Germinal center (tissue), 1 donor: ENCODE results near the gene CDH13.

ENCODE experiments used
- DNase-seq: peaks from one replicate; pipeline ENCODE4 v3.0.0; 2012; ENCODE audit warnings: mixed read lengths, low spot score

The CDH13 gene

DNA sequence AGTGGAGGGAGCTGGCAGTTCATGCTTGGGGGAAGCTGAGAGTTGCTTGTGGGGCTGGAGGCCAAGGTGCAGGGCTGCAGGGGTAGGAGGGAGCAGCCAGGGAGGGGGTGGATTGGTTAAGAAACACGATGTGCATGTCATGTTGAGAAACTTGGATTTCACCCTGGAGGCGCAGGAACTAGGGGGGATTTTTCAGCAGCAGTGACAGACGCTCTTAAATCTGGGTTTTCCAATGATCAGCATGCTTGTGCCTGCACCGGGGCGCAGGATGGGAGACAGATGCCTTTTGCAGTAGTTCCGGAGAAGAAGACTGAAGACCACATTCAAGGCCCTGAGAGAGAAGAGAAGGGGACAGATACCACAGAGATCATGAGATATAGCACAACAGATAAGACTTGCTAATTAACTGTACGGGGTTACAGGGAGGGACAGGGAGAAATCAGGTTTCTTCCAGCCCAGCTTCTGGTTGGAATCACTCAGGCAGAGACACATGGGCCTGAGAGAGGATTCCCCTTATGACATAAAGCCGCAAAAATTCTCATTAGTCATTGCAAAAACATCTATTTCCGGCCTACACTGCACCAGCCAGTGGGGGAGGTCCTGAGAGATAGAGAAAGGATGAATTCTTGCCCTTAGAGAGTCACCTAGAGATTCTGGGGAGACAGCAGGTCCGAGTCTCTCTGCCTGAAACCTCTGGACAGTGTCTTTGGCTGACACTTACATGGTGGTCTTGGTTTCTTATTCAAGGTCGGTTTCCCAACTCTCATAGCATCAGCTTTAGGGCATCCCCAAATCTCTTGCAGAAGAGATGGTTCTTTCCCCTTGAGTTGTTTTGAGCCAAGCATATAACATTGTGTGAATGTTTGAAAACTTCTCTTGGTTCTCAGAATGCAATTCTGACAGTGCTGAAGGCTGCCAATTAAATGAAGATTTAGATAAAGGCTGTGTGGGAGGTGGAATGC, 27.1 kb downstream of the CDH13 start:
- no peak for DNase-seq

DNA sequence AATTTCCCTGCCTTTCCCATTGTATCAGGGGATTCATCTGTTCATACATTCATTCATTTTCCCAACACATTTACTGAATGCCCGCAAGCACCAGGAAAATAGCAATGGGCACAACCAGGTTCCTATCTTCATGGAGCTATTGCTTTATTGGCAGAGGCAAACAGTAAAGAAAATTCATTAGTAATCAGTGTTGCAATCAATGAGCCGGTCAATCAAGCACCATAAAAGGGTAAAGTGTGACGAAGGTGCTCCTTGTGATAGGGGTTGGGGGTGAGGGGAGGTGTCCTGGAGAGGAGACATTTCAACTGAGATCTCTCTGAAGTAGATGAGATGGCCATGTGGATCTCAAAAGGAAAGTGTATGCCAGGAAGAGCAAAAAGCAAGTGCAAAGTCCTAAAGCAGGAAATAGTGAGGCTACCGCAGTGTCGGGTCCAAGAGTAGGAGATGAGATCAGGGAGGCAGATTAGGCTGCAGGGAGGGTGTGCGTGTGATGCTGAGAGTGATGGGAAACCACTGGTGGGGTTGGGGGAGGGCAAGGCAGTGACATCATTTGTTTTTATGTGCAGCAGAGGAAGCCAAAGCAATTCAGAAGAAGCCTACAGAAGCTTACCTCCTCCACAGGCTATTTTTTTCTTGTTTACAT, 28.4 kb downstream of the CDH13 start:
- no peak for DNase-seq

DNA sequence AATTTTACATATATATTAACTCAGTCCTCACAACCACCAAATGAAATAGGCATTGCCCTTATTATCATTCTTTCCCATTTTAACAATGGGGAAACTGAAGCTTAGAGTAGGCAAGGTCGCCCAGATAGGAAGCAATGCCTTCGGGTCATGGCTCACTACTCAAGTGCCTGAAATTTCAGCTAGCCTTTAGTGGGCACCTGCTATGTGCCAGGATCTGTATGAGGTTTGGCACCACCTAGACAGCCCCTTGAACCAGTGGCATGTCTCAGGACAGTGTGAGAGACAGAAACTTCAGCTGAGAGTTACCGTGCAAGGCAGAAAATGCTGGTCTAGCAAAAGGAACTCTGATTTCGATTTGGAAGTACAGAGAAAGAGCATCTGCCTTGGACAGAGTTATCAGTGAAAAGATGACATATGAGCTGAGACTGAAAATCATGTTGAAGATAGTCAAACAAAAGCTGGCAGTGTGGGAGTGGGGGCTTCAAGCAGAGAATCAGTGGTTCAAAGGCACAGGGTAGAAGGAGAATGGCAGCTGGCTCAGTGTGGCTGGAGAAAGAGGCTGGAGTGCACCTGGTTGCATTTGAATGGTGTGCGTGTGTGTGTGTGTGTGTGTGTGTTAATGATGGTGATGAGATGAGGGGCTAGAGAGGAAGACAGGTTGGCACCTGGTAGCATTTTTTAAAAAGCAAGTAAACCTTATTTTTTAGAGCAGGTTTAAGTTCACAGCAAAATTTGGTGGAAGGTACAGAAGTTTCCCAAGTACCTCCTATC, 29.1 kb downstream of the CDH13 start:
- no peak for DNase-seq

DNA sequence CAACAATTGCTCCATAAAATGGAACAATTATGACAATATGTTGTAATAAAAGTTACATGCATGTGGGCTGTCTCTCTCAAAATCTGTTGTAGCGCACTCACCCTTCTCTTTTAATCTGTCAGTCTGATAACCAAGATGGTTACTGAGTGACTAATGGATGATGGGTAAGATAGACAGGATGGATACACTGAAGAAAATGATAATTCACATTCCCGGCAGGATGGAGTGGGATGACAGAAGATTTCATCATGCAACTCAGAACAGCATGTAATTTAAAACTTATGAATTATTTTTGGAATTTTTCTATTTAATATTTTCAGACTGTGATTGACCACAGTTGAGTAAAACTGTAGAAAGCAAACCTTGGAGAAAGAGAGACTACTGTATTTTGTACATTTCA, 30.5 kb downstream of the CDH13 start:
- no peak for DNase-seq

DNA sequence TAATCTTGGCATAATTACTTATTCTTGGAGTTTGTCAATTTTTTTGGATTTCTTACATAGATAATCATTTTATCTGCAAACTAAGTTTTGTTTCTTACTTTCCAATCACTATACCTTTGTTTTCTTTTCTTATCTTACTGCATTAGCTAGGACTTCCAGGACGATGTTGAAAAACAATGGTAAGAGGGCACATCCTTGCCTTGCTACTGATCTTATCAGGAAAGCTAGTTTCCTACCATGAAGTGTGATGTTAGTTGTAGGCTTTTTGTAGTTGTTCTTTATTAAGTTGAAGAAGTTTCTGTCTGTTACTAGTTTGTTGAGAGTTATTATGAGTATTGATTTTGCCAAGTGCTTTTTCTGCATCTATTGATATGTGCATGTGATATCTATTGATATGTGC, 31.0 kb downstream of the CDH13 start:
- DNase-seq = no peak

DNA sequence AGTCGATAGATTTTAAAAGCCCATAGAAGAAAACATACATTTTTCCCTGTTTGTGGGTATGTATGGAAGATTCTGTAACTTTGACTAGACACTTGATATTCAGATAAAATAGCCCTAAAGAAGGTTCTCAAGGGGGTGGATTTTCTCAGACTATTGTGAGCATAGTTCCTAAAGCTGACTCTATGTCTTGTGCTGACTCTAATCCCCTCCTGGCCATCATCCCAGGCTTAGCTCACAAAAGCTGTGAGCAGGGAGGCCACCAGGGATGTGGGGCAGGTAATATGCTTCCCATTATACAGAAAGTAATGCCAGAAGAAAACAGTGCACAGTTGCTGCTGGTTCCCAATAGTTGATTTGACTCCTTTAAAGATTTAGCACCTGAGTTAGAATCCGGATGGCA, 32.0 kb downstream of the CDH13 start:
- no peak for DNase-seq

DNA sequence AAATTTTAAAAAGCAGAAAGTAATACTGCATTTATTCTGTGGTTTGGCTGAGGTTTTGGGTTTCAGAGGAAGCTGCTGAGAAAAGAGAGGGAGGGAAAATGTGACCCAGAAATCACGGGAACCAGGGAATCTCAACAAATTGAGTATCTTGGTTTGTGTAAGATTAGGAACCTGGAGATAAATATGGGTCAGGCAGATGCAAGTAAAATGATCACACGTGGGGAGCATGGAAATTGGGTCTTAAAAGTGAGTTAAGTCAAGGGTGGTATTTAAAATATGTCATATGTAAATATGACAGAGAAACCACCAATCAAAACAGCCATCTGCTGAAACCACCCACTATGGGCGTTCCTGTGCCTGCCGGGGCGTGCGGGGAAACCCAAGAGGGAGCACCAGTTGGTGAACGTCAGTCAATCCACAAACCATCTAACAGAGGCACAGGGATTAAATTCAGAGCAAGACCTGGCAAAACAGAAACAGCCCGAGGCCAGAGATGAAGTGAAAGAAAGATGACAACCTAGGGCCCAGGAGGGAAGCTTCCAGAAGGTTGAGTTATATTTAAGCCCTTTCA, 33.4 kb downstream of the CDH13 start:
- DNase-seq = no peak

DNA sequence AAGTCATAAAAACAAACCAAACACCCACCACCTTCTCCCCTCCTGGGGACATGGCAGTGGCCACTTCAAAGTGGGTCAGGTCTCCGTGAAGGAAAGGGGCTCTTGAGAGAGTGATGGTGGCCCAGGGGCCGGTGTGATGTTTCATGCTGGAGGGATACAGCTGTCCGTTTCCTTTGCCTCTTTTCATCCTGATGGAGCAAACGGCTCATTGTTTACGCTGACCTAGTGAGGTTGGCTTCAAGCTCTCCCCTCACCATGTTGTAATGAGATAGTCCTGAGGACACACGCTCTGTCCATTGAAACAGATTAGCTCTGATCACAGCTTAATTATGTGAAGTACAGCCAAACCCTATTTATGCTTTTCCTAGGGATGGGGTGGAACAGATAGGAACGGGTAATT, 34.2 kb downstream of the CDH13 start:
- DNase-seq = no peak

DNA sequence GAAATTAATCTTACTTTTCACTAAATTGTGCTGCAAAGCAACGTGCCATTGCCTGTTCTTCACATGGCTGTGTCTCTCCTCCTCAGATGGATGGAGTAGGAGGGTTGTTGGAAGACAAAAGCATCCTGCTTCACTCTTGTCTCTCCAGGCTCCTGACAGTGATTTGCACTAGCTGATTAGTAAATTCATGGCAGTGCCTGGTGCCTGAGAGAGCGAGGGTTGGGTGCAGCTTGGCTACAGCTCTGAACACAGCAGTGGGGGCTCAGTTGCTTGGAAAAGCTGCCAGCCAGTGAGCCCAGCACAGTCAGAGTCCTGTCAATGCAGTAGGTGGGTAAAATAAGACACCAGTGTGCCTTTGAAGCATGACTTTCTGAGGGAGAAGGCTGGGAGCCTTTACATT, 37.4 kb downstream of the CDH13 start:
- no peak for DNase-seq

DNA sequence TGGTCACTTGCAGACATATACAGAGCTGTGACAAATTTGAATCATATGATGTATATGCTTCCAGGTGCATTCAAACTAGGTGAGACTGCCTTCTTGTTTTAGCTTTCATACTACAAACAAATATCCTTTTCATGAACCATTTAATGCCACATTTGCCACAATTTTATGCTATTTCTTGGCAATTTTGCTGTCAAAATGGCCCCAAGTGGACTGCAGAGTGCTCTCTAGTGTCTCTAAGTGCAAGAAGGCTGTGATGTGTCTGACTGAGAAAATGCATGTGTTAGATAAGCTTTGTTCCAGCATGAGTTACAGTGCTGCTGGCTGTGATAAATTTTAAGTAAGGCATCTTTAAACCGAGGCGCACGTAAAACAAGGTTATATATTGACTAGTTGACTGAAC, 38.3 kb downstream of the CDH13 start:
- DNase-seq = no peak

DNA sequence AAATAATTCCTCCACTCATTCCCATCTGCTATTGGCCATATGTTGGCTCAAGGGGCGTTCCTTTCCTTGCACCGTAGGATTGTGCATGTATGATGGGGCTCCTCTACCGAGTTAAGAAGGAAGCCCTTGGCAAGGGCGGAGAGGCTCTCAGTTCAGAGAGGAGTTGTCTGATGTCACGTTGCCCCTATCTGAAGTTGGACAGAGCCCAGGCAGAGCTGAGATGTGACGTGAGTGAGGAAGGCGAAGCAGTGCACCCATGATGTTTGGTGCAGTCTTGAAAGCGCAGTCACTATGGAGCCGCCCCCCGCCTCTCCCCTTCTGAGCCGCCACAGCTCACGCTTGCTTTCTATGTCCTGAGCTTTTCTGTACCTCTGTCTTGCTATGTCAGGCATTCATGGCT, 40.7 kb downstream of the CDH13 start:
- no peak for DNase-seq

DNA sequence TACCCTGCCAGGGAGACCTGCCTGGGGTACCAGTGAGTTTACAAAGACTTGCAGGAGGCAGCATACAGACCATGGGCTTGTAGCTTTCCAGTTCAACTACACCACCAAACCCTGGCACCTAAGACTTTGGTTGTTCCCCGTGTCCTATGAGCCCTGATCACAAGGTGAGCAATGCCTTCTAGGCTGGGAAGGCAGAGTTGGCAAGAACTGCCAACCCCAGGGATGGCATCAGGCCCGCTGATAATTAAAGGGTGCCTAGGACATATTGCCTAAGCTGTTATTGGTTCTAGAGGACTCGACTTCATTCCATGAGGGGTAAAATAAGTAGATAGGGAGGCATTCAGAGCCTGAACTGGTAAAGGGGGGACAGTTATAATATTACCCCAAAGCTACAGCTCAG, 41.3 kb downstream of the CDH13 start:
- DNase-seq = no peak

DNA sequence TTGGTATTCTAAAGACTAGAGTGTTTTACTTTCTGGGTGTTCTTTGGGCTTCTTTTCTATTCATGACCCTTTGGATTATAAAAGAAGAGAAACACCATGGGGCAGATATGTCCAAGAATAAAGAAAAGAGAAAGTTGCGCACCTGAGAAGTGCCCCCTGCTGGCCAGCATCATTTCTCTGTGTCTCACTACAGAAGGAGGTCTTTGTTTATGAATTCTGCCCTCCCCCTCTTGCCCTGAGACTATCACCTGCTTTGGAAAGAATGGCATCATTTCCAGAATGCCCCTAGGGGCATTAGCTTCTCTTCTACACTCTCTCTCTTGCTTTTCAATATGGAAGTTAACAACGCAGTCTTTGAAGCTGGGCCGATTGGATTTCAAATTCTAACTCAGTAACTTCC, 45.0 kb downstream of the CDH13 start:
- no peak for DNase-seq

DNA sequence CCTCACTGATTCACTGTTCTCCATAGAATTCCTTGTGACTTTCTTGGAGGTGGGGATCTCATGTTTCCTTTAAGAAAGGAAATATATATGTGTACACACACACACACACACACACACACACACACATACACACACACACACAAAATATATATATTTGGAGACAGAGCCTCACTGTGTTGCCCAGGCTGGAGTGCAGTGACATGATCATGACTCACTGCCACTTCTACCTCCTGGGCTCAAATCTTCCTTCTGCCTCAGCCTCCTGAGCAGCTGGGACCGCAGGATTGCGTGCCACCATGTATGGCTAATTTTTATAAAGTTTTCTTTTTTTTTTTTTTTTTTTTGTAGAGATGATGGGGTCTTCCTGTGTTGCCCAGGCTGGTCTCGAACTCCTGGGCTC, 45.9 kb downstream of the CDH13 start:
- DNase-seq = no peak

DNA sequence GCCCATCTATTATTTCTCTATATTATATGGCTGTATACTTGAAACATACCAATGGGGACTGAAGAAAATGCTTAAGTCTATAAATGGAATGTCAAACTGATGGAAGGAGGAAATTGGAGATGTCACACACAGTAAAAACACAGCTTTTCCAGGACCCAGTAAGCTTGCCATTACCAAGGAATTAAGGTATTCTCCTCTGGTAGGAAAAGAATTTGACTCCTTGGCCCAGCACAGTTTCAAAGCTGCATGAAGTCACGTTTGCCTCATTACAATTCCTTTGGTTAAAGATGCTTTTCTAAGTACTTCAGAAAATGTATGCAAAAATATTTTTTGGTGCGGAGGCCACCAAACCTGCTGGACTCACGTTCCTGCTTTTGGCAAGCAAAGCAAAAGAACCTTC, 48.5 kb downstream of the CDH13 start:
- DNase-seq = no peak

DNA sequence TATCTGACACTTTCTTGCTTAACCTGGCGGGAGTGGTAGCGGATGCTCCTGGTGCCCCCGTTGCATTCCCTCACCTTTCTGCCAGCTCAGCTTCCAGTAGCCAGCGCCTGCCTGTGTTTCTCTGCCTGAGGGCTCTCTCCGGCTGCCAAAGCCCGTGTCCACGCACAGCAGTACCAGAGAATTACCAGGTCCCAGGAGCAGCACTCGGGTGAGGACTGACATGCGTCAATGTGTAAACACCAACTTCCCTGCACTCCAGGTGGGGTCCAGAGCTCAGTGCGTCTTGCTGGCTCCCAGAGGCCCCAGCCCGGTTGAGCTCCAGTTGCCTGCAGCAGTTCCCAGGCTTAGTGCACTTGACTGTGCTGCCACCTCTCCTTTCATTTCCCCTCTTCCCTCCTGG, 54.8 kb downstream of the CDH13 start:
- DNase-seq = no peak

DNA sequence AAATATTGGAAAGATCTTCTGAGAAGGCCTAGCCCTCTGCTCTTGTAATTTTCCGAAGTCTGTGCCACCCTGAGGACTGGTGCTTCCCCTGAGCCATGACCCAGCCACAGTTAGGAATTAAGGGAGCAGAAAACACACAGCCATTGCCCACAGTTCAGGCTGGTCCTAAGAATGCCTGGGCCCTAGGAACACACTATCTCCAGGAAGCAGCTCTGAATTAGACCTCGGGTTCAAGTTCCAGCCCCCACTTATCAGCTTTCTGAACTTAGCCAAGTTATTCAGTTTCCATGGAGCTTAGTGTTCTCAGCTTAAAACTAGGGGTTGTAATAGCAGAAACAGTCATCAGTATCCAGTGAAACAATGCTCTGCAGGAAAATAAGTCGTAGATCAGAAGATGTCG, 56.0 kb downstream of the CDH13 start:
- no peak for DNase-seq

DNA sequence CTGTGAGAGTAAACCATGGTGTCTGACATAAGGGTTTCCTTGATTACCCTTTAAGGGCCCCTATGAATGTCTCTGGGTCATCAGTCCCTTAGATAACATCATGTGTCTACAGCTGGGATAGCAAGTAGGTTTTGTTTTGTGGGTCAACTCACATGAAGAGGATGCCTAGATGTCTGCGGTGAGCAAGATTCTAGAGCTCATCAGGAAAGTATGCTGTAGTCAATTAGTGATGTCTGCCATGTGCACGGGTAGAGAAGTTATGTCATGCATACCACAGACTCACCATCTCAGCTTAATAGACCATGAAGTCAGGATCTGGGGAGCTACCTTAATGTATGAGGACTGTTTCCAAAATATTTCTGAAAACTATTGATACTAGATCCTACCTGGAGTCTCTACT, 57.5 kb downstream of the CDH13 start:
- DNase-seq = no peak

DNA sequence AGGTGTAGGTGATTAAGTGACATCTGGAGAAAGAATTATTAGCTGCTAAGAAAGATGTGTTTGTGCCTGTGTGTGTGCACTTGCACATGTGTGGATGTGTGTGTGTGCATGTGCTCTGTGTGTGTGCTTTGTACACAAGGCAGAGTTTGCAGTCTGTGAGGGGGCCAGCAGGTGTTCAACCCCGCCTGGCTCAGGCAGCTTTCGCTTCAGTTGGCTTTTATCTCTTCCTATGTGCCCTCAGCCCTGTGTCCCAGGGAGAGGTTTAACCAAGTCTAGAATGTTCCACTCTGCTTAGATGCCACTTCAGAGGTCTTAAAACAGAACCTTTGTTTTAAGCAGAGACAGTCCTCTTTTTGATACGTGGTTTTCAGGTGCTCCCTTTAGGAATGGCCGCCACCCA, 58.8 kb downstream of the CDH13 start:
- DNase-seq = no peak

DNA sequence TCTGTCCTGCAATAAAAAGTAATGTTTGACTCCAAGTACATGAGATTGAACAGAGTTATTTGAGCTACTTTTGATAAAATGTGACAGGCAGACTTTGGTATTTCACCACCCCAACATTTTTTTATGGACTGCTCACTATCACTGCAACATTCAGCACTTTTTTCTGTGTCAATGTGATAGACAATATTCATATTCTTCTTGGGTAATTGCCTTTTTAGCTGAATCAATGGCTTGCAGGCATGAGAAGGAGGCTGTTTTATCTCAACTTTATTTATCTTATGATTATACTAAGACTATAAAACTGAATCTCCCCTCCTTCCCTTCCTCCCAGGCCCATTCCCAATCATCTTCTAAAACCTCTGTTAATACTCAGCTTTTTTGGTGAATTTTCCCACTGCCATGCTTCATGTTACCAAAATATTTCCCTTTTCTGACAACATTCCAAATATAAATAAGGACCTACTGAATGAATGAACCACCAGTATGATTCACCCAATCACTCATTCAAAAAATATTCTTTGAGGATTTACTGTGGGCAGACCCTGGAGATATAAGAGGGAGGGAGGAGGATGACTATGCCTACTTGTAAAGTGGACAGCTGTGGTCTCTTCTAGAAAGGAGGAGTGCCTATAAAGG, 67.6 kb downstream of the CDH13 start:
- DNase-seq = no peak

DNA sequence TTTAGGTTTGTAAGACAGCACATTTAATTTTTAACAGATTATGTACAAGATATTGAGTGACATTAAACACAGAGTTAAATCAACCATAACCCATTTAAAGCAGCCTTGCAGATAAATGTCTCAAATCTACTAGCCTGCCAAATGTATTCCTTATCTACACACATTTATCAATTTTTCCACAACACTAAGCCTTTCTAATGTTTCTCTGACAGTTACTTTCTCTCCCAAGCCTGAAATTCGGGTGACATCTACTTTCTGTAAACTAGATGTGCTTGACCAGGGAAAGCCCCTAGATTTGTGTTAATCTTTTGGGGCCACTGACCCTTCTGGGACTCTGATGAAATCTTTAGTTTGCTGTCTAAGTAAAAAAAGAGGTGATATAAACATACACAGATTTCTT, 69.0 kb downstream of the CDH13 start:
- no peak for DNase-seq

DNA sequence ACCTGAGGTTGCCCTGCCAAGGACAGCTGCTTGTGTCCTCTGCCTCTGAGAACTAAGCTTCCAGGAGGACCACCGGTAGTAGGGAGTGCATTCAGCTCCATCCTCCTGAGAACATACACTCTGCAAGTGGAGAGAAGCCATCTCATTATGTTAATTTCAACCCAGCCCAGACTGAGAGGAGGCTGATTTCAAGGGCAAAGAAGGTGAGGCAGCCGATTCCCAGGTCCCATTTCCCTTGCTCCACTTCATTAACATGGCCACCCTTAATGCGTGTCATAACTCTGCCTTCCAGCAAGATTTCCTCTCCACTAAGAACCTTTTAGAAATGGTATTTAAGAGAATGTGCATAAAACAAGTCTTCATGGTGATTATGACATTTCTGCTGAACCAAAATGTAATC, 72.5 kb downstream of the CDH13 start:
- no peak for DNase-seq
